ENCODE data around the gene KCTD19. TPM values are rescaled to one million over a fixed set of nuclear protein-coding genes. Genes with fewer than 3 reads are reported as not detected.
A peak's percentile ranks its signal among the peaks of the same experiment; 100 is the strongest.

Gene KCTD19
- total RNA-seq, 1 experiment from 2014 or later, result not detected

GRCh38 chr16:67259705-67260104 lies 66.8 kb downstream of the KCTD19 start:
- no peak for DNase-seq (ENCODE audit: low read depth)

- DNase-seq (ENCODE audit: low read depth), result no peak
Observed at GRCh38 chr16:67258161-67258835, 68.2 kb downstream of the KCTD19 start.

- no peak for DNase-seq (ENCODE audit: low read depth)
Observed at GRCh38 chr16:67257486-67258160, 68.9 kb downstream of the KCTD19 start.

- no peak for DNase-seq (ENCODE audit: low read depth)
Observed at GRCh38 chr16:67256701-67257230, 69.8 kb downstream of the KCTD19 start.

- DNase-seq (ENCODE audit: low read depth), result no peak
Observed at GRCh38 chr16:67255553-67256221, 70.9 kb downstream of the KCTD19 start.

GRCh38 chr16:67254801-67255552 lies 71.6 kb downstream of the KCTD19 start:
- DNase-seq (ENCODE audit: low read depth), result no peak

GRCh38 chr16:67252609-67253497 lies 73.7 kb downstream of the KCTD19 start:
- DNase-seq (ENCODE audit: low read depth), result no peak

- DNase-seq (ENCODE audit: low read depth), result no peak
Observed at GRCh38 chr16:67250045-67250327, 76.6 kb downstream of the KCTD19 start.

- DNase-seq (ENCODE audit: low read depth), result no peak
Observed at GRCh38 chr16:67249178-67250044, 77.1 kb downstream of the KCTD19 start.

- peak; percentile 29 for DNase-seq (ENCODE audit: low read depth)
Observed at GRCh38 chr16:67248401-67249177, 78.0 kb downstream of the KCTD19 start, which contains the start of gene SLC9A5. SLC9A5 (plus strand) TSS chr16:67248979; CDS start chr16:67249015, 36 bp downstream.

- DNase-seq (ENCODE audit: low read depth), result peak; percentile 39
Observed at GRCh38 chr16:67248073-67248400, 78.5 kb downstream of the KCTD19 start.

- peak; percentile 95 for DNase-seq (ENCODE audit: low read depth)
Observed at GRCh38 chr16:67247192-67248072, 79.1 kb downstream of the KCTD19 start, which contains the start of gene FHOD1. FHOD1 (minus strand) TSS chr16:67247481; CDS start chr16:67247410, 71 bp downstream.

- DNase-seq (ENCODE audit: low read depth), result no peak
Observed at GRCh38 chr16:67246756-67247191, 79.8 kb downstream of the KCTD19 start.

- DNase-seq (ENCODE audit: low read depth), result peak; percentile 96
Observed at GRCh38 chr16:67246081-67246755, 80.3 kb downstream of the KCTD19 start.

- DNase-seq (ENCODE audit: low read depth), result no peak
Observed at GRCh38 chr16:67245674-67246080, 80.9 kb downstream of the KCTD19 start.

- no peak for DNase-seq (ENCODE audit: low read depth)
Observed at GRCh38 chr16:67245186-67245585, 81.4 kb downstream of the KCTD19 start.

- peak; percentile 99 for DNase-seq (ENCODE audit: low read depth)
Observed at GRCh38 chr16:67244387-67245185, 82.0 kb downstream of the KCTD19 start.
